ENCODE results near the gene SSTR5.
"Not testable (repeated sequence)": the region's sequence is repeated elsewhere in the genome, so short reads cannot be mapped to it uniquely, and the experiment has no call there.

The SSTR5 gene

DNA sequence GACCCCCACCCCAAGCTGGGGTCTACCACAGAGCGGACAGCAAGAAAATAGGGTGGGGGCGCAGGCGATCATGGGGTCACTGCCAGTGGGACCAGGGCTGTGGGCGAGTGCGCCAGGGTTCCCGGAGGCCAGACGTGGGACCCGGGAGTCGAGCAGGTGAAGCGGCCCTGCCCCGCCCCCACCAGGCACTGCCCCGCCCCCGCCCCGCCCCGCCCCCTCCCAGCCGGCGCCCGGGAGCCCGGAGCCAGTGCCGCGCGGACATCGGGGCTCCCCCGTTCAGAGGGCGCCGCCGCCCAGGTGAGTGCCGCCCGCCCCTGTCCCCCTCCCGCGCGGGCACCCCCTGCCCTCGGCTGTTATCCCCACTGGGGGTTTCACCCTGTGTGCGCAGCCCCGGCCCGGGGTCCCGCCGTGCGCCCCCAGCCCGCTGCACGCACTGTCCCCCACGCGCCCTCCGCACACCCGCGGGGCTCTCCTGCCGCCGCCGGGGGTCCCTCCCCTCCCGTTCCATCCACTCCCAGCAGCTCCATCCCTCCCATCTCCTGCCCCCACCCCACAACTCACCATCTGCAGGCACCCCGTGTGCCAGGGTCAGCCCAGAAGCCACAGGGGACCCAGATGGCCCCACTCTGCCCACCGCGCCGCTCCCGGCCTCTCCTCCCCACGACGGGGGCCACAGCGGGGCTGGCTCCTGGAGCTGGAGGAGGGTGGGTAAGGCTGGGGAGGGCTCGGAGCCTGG, at the start of gene SSTR5:
TSS of gene SSTR5 (plus strand) at position 222 of the 736 bp plus-strand sequence. CDS start 6,122 bp downstream, outside the sequence.
- Histone ChIP-seq H3K27me3 (ENCODE audit: control insufficient read depth, insufficient read depth, low read length) (peaks cover 34% of the 10 kb centered on the region), H3K27ac (ENCODE audit: low read depth, low read length) (no peak within 1 kb of the TSS), H3K9ac (ENCODE audit: low read length) (no peak within 1 kb of the TSS), H3K4me1 (ENCODE audit: control insufficient read depth, insufficient read depth, low read length) (no peaks in the 10 kb centered on the region), H3K4me3 (ENCODE audit: low read length) (no peak within 1 kb of the TSS), H3K36me3 (ENCODE audit: control insufficient read depth, insufficient read depth, low read length) (no peaks in the 10 kb centered on the region)

DNA sequence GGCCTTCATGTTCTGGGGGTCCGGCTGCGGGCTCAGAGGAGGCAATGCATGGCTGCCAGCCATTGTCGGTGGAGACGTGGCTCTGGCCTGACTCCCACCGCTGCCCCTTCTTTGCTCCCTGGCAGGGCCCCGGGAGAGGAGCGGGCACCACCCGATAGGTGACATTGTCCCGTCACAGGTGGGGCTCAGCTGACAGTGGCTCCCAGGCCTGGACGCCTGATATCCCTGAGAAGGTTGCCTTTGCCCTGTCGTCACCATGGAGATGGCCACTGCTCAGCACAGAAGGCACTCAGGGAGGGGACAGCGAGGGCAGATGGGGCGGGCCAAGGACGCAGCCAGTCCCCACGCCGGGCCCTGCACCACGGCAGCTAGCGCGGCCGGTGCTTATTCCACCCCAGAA, 48.4 kb upstream of the SSTR5 start:
- no peak overlapping the region for H3K4me3 ChIP-seq (ENCODE audit: low read length)
- no peak overlapping the region for H3K9ac ChIP-seq (ENCODE audit: low read length)
- no peaks in the 10 kb centered on the region for H3K4me1 ChIP-seq (ENCODE audit: control insufficient read depth, insufficient read depth, low read length)
- H3K27me3 ChIP-seq (ENCODE audit: control insufficient read depth, insufficient read depth, low read length), result no peaks in the 10 kb centered on the region
- H3K36me3 ChIP-seq (ENCODE audit: control insufficient read depth, insufficient read depth, low read length), result no peaks in the 10 kb centered on the region
- no peak overlapping the region for H3K27ac ChIP-seq (ENCODE audit: low read depth, low read length)

DNA sequence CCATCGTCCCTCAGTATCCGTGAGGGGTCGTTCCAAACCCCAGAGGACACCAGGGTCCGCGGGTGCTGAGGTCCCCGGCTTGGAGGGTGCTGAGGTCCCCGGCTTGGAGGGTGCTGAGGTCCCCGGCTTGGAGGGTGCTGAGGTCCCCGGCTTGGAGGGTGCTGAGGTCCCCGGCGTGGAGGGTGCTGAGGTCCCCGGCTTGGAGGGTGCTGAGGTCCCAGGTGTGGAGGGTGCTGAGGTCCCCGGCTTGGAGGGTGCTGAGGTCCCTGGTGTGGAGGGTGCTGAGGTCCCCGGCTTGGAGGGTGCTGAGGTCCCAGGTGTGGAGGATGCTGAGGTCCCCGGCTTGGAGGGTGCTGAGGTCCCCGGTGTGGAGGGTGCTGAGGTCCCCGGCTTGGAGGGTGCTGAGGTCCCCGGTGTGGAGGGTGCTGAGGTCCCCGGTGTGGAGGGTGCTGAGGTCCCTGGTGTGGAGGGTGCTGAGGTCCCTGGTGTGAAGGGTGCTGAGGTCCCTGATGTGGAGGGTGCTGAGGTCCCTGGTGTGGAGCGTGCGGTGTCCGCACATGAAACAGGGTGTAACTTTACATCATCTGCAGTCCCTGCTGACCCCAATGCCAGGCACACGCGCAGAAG, 47.3 kb upstream of the SSTR5 start:
- H3K9ac ChIP-seq (ENCODE audit: low read length); H3K36me3 ChIP-seq (ENCODE audit: control insufficient read depth, insufficient read depth, low read length); H3K4me3 ChIP-seq (ENCODE audit: low read length); H3K4me1 ChIP-seq (ENCODE audit: control insufficient read depth, insufficient read depth, low read length); H3K27me3 ChIP-seq (ENCODE audit: control insufficient read depth, insufficient read depth, low read length); H3K27ac ChIP-seq (ENCODE audit: low read depth, low read length): not testable (repeated sequence)

DNA sequence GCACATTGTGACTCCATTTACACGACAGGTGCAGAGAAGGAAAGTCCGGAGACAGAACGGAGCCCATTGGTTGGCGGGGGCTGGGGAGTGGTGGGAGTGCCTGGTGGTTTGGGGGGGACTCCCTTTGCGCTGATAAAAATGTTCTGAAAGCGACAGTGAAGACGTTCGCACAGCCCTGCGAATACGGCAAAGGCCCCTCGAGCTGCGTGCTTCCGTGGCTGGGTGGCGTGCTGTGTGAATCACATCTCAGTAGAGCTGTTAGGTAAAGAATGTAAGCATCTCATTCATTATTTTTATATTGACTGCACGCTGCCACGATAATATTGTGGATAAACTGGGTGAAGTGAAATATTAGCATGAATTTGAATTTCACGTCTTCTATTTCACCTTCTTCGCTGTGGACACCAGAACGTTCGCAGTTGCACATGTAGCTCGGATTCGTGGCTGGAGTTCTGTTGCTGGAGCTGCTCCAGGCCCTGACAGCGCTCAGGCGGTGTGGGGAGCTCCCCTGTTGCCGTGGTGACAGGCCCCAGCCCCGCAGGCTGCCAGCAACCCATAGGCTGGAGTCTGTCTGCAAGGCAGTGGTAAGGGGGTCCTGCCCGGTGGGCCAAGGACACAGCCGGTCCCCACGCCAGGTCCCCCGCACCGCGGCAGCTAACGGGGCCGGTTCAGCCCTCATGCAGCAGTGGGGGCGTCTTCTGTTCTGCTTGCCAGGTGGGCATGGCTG, 46.3 kb upstream of the SSTR5 start:
- no peaks in the 10 kb centered on the region for H3K36me3 ChIP-seq (ENCODE audit: control insufficient read depth, insufficient read depth, low read length)
- peaks cover 3% of the 10 kb centered on the region for H3K27me3 ChIP-seq (ENCODE audit: control insufficient read depth, insufficient read depth, low read length)
- H3K4me1 ChIP-seq (ENCODE audit: control insufficient read depth, insufficient read depth, low read length), result no peaks in the 10 kb centered on the region
- no peak overlapping the region for H3K9ac ChIP-seq (ENCODE audit: low read length)
- no peak overlapping the region for H3K4me3 ChIP-seq (ENCODE audit: low read length)
- H3K27ac ChIP-seq (ENCODE audit: low read depth, low read length), result no peak overlapping the region

DNA sequence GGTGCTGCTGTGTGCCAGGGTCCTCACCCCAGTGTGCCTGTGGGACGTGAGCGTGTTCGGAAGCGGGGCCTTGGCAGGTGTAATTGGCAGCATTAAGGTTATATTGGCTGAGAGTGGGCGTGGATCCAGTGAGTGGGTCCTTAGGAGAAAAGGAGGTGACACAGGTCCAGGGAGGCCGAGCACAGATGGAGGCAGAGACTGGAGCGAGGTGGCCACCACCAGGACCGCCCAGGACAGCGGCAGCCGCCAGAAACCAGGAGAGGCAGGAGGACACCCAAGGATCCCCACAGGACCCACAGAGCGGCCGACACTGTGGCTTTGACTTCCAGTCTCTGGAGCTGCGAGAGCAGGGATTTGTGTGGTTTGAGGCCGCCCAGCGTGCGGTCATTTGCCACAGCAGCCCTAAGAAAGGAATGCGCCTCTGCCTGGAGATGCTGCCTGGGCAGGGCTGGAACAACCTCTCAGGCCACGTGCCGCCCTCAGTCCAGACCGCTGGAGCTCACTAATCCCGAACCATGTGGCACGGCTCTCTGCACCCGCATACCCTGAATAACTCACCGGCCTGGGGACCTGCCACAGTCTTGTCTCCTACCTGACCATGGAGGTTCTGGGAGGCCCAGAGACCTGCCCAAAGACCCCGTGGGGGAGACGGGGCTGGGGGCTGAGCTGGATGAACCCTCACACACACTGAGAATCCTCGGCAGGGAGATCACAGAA, 45.6 kb upstream of the SSTR5 start:
- H3K27me3 ChIP-seq (ENCODE audit: control insufficient read depth, insufficient read depth, low read length), result peaks cover 3% of the 10 kb centered on the region
- no peak overlapping the region for H3K9ac ChIP-seq (ENCODE audit: low read length)
- no peak overlapping the region for H3K27ac ChIP-seq (ENCODE audit: low read depth, low read length)
- no peaks in the 10 kb centered on the region for H3K4me1 ChIP-seq (ENCODE audit: control insufficient read depth, insufficient read depth, low read length)
- H3K36me3 ChIP-seq (ENCODE audit: control insufficient read depth, insufficient read depth, low read length), result no peaks in the 10 kb centered on the region
- no peak overlapping the region for H3K4me3 ChIP-seq (ENCODE audit: low read length)

- Histone ChIP-seq H3K4me1 (ENCODE audit: control insufficient read depth, insufficient read depth, low read length) (no peaks in the 10 kb centered on the region), H3K36me3 (ENCODE audit: control insufficient read depth, insufficient read depth, low read length) (no peaks in the 10 kb centered on the region), H3K9ac (ENCODE audit: low read length) (no peak overlapping the region), H3K27me3 (ENCODE audit: control insufficient read depth, insufficient read depth, low read length) (peaks cover 3% of the 10 kb centered on the region), H3K27ac (ENCODE audit: low read depth, low read length) (no peak overlapping the region), H3K4me3 (ENCODE audit: low read length) (no peak overlapping the region)
These were observed 45.1 kb upstream of the SSTR5 start for GRCh38 chr16:1027501-1027815.

- no peaks in the 10 kb centered on the region for H3K4me1 ChIP-seq (ENCODE audit: control insufficient read depth, insufficient read depth, low read length)
- no peaks in the 10 kb centered on the region for H3K36me3 ChIP-seq (ENCODE audit: control insufficient read depth, insufficient read depth, low read length)
- H3K4me3 ChIP-seq (ENCODE audit: low read length), result no peak overlapping the region
- H3K27me3 ChIP-seq (ENCODE audit: control insufficient read depth, insufficient read depth, low read length), result peaks cover 3% of the 10 kb centered on the region
- no peak overlapping the region for H3K27ac ChIP-seq (ENCODE audit: low read depth, low read length)
- no peak overlapping the region for H3K9ac ChIP-seq (ENCODE audit: low read length)
These were observed 44.5 kb upstream of the SSTR5 start for GRCh38 chr16:1028056-1028455.

DNA sequence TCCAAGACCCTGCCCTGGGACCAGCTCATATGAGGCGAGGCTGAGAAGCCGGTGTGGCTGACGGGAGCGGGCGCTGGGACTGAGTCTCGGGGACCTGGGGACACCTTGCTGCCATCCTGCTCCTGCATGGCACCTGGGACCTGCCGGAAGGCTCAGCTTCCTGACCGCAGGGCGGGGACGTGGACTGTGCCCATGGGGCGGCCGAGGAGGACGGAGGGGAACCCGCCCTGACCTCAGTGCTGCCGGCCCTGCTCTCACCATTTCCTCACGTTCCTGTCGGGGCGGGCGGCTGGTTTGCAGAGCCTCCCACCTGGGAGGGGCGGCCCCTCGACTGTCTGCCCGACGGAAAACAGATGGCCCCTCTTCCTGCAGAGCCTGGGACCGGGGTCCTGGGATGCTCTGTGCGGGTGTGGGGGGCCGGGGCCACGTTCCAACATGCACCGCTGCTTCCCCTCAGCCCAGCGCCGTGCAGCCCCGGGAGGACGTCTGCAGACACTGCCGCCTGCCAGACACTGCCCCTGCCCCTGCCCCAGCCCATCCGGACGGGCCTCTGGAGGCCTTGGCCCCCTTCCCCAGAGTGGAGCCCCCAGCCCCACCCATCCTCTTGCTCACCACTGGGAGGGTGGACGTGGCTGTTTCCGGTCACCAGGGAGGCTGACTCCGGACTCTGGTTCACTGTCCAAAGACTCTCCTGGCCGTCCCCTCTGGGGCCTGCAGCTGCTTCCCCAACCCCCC, 43.9 kb upstream of the SSTR5 start:
- H3K36me3 ChIP-seq (ENCODE audit: control insufficient read depth, insufficient read depth, low read length), result no peaks in the 10 kb centered on the region
- peaks cover 5% of the 10 kb centered on the region for H3K27me3 ChIP-seq (ENCODE audit: control insufficient read depth, insufficient read depth, low read length)
- no peak overlapping the region for H3K9ac ChIP-seq (ENCODE audit: low read length)
- no peaks in the 10 kb centered on the region for H3K4me1 ChIP-seq (ENCODE audit: control insufficient read depth, insufficient read depth, low read length)
- no peak overlapping the region for H3K4me3 ChIP-seq (ENCODE audit: low read length)
- H3K27ac ChIP-seq (ENCODE audit: low read depth, low read length), result no peak overlapping the region

DNA sequence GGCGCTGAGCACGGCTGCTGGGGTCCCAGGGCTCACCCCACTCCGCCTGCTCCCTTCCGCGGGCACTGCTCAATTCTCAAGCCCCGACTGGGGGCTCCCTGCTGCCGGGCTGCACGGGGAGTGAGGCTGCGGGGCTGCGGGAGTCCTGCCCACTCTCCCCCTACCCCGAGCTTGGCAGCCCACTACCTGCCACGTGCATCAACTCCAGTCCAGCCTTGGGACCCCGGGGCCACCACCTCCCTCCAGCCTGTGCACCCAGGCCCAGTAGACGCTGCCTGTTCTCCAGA, 43.3 kb upstream of the SSTR5 start:
- Histone ChIP-seq H3K4me3 (ENCODE audit: low read length) (no peak overlapping the region), H3K27me3 (ENCODE audit: control insufficient read depth, insufficient read depth, low read length) (peaks cover 5% of the 10 kb centered on the region), H3K4me1 (ENCODE audit: control insufficient read depth, insufficient read depth, low read length) (no peaks in the 10 kb centered on the region)

GRCh38 chr16:1030473-1030901, 42.1 kb upstream of the SSTR5 start:
- no peaks in the 10 kb centered on the region for H3K4me1 ChIP-seq (ENCODE audit: control insufficient read depth, insufficient read depth, low read length)
- no peak overlapping the region for H3K9ac ChIP-seq (ENCODE audit: low read length)
- no peaks in the 10 kb centered on the region for H3K36me3 ChIP-seq (ENCODE audit: control insufficient read depth, insufficient read depth, low read length)
- H3K4me3 ChIP-seq (ENCODE audit: low read length), result no peak overlapping the region
- H3K27ac ChIP-seq (ENCODE audit: low read depth, low read length), result no peak overlapping the region
- peaks cover 5% of the 10 kb centered on the region for H3K27me3 ChIP-seq (ENCODE audit: control insufficient read depth, insufficient read depth, low read length)

More for the DNA sequence above, 43.3 kb upstream of the SSTR5 start:
- Histone ChIP-seq H3K36me3 (ENCODE audit: control insufficient read depth, insufficient read depth, low read length) (no peaks in the 10 kb centered on the region), H3K27ac (ENCODE audit: low read depth, low read length) (no peak overlapping the region), H3K9ac (ENCODE audit: low read length) (no peak overlapping the region)

GRCh38 chr16:1031666-1032065, 40.9 kb upstream of the SSTR5 start:
- no peaks in the 10 kb centered on the region for H3K4me1 ChIP-seq (ENCODE audit: control insufficient read depth, insufficient read depth, low read length)
- no peak overlapping the region for H3K27ac ChIP-seq (ENCODE audit: low read depth, low read length)
- H3K4me3 ChIP-seq (ENCODE audit: low read length), result no peak overlapping the region
- peaks cover 5% of the 10 kb centered on the region for H3K27me3 ChIP-seq (ENCODE audit: control insufficient read depth, insufficient read depth, low read length)
- no peaks in the 10 kb centered on the region for H3K36me3 ChIP-seq (ENCODE audit: control insufficient read depth, insufficient read depth, low read length)
- no peak overlapping the region for H3K9ac ChIP-seq (ENCODE audit: low read length)

DNA sequence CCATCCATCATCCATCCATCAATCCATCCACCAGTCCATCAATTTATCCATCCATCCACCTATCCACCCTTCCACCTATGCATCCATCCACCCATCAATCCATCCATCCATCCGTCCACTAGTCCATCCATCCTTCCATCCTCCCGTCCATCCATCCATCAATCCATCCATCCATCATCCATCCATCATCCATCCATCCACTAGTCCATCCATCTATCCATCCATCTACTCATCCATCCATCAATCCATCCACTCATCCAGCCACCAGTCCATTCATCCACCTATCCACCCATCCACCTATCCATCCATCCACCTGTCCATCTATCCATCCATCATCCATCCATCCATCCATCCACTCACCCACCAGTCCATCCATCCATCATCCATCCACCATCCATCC, 39.9 kb upstream of the SSTR5 start:
- Histone ChIP-seq H3K27ac (ENCODE audit: low read depth, low read length) (no peak overlapping the region), H3K4me1 (ENCODE audit: control insufficient read depth, insufficient read depth, low read length) (no peaks in the 10 kb centered on the region), H3K27me3 (ENCODE audit: control insufficient read depth, insufficient read depth, low read length) (peaks cover 5% of the 10 kb centered on the region)

More for the DNA sequence above, 39.9 kb upstream of the SSTR5 start:
- Histone ChIP-seq H3K9ac (ENCODE audit: low read length) (no peak overlapping the region), H3K4me3 (ENCODE audit: low read length) (no peak overlapping the region), H3K36me3 (ENCODE audit: control insufficient read depth, insufficient read depth, low read length) (no peaks in the 10 kb centered on the region)
